HG03439 (cell line): ENCODE data around the gene TOP1.

Experiments
- ATAC-seq: cut with Tn5 transposase; IDR thresholded peaks from one replicate; pipeline ENCODE4 v1.9.1; 2021; ENCODE audit warnings: mild to moderate bottlenecking, moderate library complexity; ENCODE audit not compliant: unreplicated experiment

The TOP1 gene

GRCh38 chr20:41032271-41032670, 3.6 kb downstream of the TOP1 start:
- ATAC-seq: no peak

- ATAC-seq: no peak
Measured at GRCh38 chr20:41034239-41034638, 5.6 kb downstream of the TOP1 start.

- no peak for ATAC-seq
Measured at GRCh38 chr20:41035207-41035606, 6.6 kb downstream of the TOP1 start.

- ATAC-seq: no peak
Measured at GRCh38 chr20:41037179-41037578, 8.6 kb downstream of the TOP1 start.

GRCh38 chr20:41038149-41038877, 9.7 kb downstream of the TOP1 start:
- ATAC-seq: no peak

GRCh38 chr20:41038878-41039404, 10.3 kb downstream of the TOP1 start:
- no peak for ATAC-seq

GRCh38 chr20:41040855-41041254, 12.2 kb downstream of the TOP1 start:
- ATAC-seq: no peak

GRCh38 chr20:41041693-41042092, 13.1 kb downstream of the TOP1 start:
- ATAC-seq: no peak

- ATAC-seq: no peak
Measured at GRCh38 chr20:41044409-41045062, 15.9 kb downstream of the TOP1 start.

GRCh38 chr20:41045671-41046070, 17.0 kb downstream of the TOP1 start:
- ATAC-seq: no peak

- ATAC-seq: no peak
Measured at GRCh38 chr20:41046716-41047115, 18.1 kb downstream of the TOP1 start.

GRCh38 chr20:41047279-41047974, 18.8 kb downstream of the TOP1 start:
- ATAC-seq: no peak

GRCh38 chr20:41047975-41048305, 19.3 kb downstream of the TOP1 start:
- no peak for ATAC-seq

GRCh38 chr20:41048461-41049301, 20.1 kb downstream of the TOP1 start:
- ATAC-seq: no peak

- no peak for ATAC-seq
Measured at GRCh38 chr20:41049451-41049850, 20.8 kb downstream of the TOP1 start.

GRCh38 chr20:41050361-41051008, 21.9 kb downstream of the TOP1 start:
- no peak for ATAC-seq

GRCh38 chr20:41051009-41051825, 22.6 kb downstream of the TOP1 start:
- no peak for ATAC-seq

GRCh38 chr20:41052742-41053419, 24.3 kb downstream of the TOP1 start:
- ATAC-seq: no peak
